Vagina (tissue), 2 donors: ENCODE data around the gene ATP11A. TPM values are rescaled to one million over a fixed set of nuclear protein-coding genes. Genes with fewer than 3 reads are reported as not detected.
A peak's percentile ranks its signal among the peaks of the same experiment; 100 is the strongest.
"Not testable (repeated sequence)": the region's sequence is repeated elsewhere in the genome, so short reads cannot be mapped to it uniquely, and the experiment has no call there.

Experiments used
- DNase-seq, 2 donors: peaks; one replicate each; pipeline ENCODE4 v3.0.0-alpha.2; 2017; ENCODE audit errors: extremely low spot score in 2 of 2
- H3K27ac ChIP-seq: fragments of 200-600 bp; sonication (generic); one replicate; pipeline ENCODE4 v1.5.1; 2019
- H3K27me3 ChIP-seq: fragments of 200-600 bp; sonication (generic); one replicate; pipeline ENCODE4 v1.5.1; 2019
- H3K36me3 ChIP-seq, 2 donors: fragments of 200-600 bp; sonication (generic); one replicate each; pipeline ENCODE4 v1.5.1; 2017 to 2019
- H3K4me1 ChIP-seq: fragments of 200-600 bp; sonication (generic); one replicate; pipeline ENCODE4 v1.5.1; 2019
- H3K4me3 ChIP-seq, 2 donors: fragments of 200-600 bp; sonication (generic); 1 replicate in 1 of 2; 2 replicates in 1 of 2; pipeline ENCODE4 v1.5.1; 2016 to 2019
- H3K9me3 ChIP-seq: fragments of 200-600 bp; sonication (generic); one replicate; pipeline ENCODE4 v1.5.1; 2019
- CTCF ChIP-seq, 3 experiments: fragments of 450-650 bp in 2 of 3; fragments of 200-600 bp in 1 of 3; sonication (generic) in 1 of 3; IDR thresholded peaks; one replicate each; pipeline ENCODE4 v1.5.1; 2017 to 2019; ENCODE audit warnings: antibody characterized with exemption in 3 of 3, mild to moderate bottlenecking in 2 of 3, moderate library complexity in 2 of 3
- POLR2A ChIP-seq, 2 donors: fragments of 450-650 bp; IDR thresholded peaks; one replicate each; pipeline ENCODE4 v1.6.1; 2017; ENCODE audit warnings: antibody characterized with exemption in 2 of 2, mild to moderate bottlenecking in 2 of 2, moderate library complexity in 2 of 2
- POLR2AphosphoS5 ChIP-seq, 2 donors: sonication (generic); formaldehyde crosslinking; IDR thresholded peaks; one replicate each; pipeline ENCODE4 v1.9.0; 2017; ENCODE audit warnings: antibody characterized with exemption in 2 of 2, mild to moderate bottlenecking in 2 of 2, low read depth in 1 of 2; ENCODE audit not compliant: insufficient read depth in 1 of 2
- intact Hi-C: fragments of 100-400 bp; cut with DNase I; formaldehyde crosslinking; loops from one replicate; pipeline ENCODE4 v1.15.1; 2023
- total RNA-seq: library from RNA; depleted of rRNA; stranded (reverse); fragments of >200 nt; gene quantifications from one replicate; pipeline ENCODE4 v1.2.3, GENCODE V29; 2016

Gene ATP11A
- total RNA-seq, 1 donor from 2014 or later, result 33.4 TPM

- peaks cover 0 to 25% of the 10 kb centered on the region in 2 donors for H3K36me3 ChIP-seq
- intact Hi-C loops, result no loop called here
- peaks cover 10% of the 10 kb centered on the region for H3K4me1 ChIP-seq
- H3K9me3 ChIP-seq, result no peaks in the 10 kb centered on the region
- H3K27ac ChIP-seq, result no peak overlapping the region
- DNase-seq, result no peak
- no peaks in the 10 kb centered on the region for H3K27me3 ChIP-seq
- H3K4me3 ChIP-seq, result no peak overlapping the region
- no peak for TF ChIP-seq POLR2A (IDR thresholded peaks at IDR 0.05)
- TF ChIP-seq CTCF (IDR thresholded peaks at IDR 0.05), result no peak
- no peak for TF ChIP-seq POLR2AphosphoS5 (IDR thresholded peaks at IDR 0.05; ENCODE audit: insufficient read depth in 1 of 2, low read depth in 1 of 2)
Observed at GRCh38 chr13:112883241-112883945, 193.6 kb downstream of the ATP11A start.

DNA sequence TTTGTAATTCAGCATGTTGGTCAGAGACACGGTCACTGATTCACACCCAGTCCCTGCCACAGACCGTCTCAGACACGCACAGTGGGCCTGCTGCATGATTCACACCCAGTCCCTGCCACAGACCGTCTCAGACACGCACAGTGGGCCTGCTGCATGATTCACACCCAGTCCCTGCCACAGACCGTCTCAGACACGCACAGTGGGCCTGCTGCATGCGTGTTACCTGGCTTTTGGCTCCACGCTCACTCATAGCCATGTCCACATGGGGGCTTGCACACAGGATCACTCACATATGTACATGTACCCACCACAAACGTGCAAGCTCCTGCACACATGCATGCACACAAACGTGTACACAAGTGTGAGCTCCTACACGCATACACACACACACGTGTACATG, 194.9 kb downstream of the ATP11A start:
- H3K27ac ChIP-seq, H3K27me3 ChIP-seq, intact Hi-C loops, H3K9me3 ChIP-seq, DNase-seq, H3K4me1 ChIP-seq, H3K4me3 ChIP-seq: not testable (repeated sequence)
- peaks cover 0 to 20% of the 10 kb centered on the region in 2 donors for H3K36me3 ChIP-seq

GRCh38 chr13:112885242-112885781, 195.5 kb downstream of the ATP11A start:
- H3K27ac ChIP-seq, result no peak overlapping the region
- intact Hi-C loops, result no loop called here
- H3K4me1 ChIP-seq, result peaks cover 10% of the 10 kb centered on the region
- H3K4me3 ChIP-seq, result no peak overlapping the region
- no peaks in the 10 kb centered on the region for H3K9me3 ChIP-seq
- no peaks in the 10 kb centered on the region for H3K27me3 ChIP-seq
- no peak for TF ChIP-seq CTCF (IDR thresholded peaks at IDR 0.05)
- TF ChIP-seq POLR2A (IDR thresholded peaks at IDR 0.05), result no peak
- no peak for TF ChIP-seq POLR2AphosphoS5 (IDR thresholded peaks at IDR 0.05; ENCODE audit: insufficient read depth in 1 of 2, low read depth in 1 of 2)
- no peak for DNase-seq
- peaks cover 0 to 20% of the 10 kb centered on the region in 2 donors for H3K36me3 ChIP-seq

- TF ChIP-seq CTCF (IDR thresholded peaks at IDR 0.05), result no peak
- no peak for TF ChIP-seq POLR2A (IDR thresholded peaks at IDR 0.05)
- peak in 1 of 2 donors; percentile 45 for TF ChIP-seq POLR2AphosphoS5 (IDR thresholded peaks at IDR 0.05; ENCODE audit: insufficient read depth in 1 of 2, low read depth in 1 of 2)
- no peak for DNase-seq
- Histone ChIP-seq H3K4me3 (no peak overlapping the region), H3K9me3 (no peaks in the 10 kb centered on the region), H3K36me3 (peaks cover 0 to 14% of the 10 kb centered on the region in 2 donors), H3K27me3 (no peaks in the 10 kb centered on the region), H3K4me1 (peaks cover 10% of the 10 kb centered on the region), H3K27ac (no peak overlapping the region)
- intact Hi-C loops, result no loop called here
Observed at GRCh38 chr13:112885782-112886268, 196.0 kb downstream of the ATP11A start.

DNA sequence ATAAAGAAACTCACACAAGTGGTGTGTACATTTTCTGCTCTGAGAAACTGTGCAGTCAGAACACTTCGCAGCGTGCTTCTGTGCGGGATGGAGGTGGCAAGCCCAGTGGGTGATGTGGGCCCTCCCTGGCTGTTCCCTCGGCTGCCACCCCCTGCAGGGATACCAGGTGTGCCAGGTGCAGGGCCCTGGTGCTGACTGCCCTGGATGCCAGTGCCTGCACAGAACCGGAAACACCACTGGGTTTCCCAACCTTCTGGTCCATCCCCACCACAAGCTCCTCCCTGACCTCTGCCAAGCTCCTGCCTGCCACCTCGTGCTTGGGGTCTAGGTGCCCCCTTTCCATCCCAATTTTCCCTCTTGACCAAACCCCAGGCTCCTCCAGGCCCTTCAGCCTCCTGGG, 197.3 kb downstream of the ATP11A start:
- no peak overlapping the region for H3K27ac ChIP-seq
- H3K9me3 ChIP-seq, result no peaks in the 10 kb centered on the region
- peaks cover 0 to 5% of the 10 kb centered on the region in 2 donors for H3K36me3 ChIP-seq
- no peak for TF ChIP-seq CTCF (IDR thresholded peaks at IDR 0.05)
- no peak for TF ChIP-seq POLR2AphosphoS5 (IDR thresholded peaks at IDR 0.05; ENCODE audit: insufficient read depth in 1 of 2, low read depth in 1 of 2)
- no peak for TF ChIP-seq POLR2A (IDR thresholded peaks at IDR 0.05)
- H3K4me1 ChIP-seq, result peaks cover 10% of the 10 kb centered on the region
- intact Hi-C loops, result no loop called here
- H3K4me3 ChIP-seq, result no peak overlapping the region
- no peaks in the 10 kb centered on the region for H3K27me3 ChIP-seq
- DNase-seq, result no peak
